ENCODE results near the gene ZNF559. TPM values are rescaled to one million over a fixed set of nuclear protein-coding genes. Genes with fewer than 3 reads are reported as not detected.

ZNF559 gene
- total RNA-seq, 2 experiments from 2014 or later = 4.7 to 6.5 TPM

DNA sequence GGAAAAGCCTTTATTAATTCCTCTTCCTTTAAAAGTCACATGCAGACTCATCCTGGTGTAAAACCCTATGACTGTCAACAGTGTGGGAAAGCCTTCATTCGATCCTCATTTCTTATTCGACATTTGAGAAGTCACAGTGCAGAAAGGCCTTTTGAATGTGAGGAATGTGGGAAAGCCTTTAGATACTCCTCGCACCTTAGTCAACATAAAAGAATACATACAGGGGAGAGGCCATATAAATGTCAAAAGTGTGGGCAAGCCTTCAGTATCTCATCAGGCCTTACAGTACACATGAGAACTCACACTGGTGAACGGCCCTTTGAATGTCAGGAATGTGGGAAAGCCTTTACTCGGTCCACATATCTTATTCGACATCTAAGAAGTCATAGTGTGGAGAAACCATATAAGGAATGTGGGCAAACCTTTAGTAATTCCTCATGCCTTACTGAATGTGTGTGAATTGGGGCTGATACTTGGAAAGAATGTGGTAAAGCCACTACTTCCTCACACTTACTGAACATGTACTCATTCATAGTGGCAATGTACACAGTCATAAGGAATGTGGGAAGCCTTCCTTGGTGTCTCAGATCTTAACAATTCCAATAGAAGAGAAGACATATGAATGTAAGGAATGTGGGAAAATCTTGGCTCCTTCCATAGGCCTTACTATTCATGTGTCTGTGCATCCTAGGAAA, 18.8 kb downstream of the ZNF559 start:
- ChIA-PET POLR2A (no interaction called here), CTCF (no interaction called here)
- no peak for DNase-seq
- Mint-ChIP-seq H3K36me3 (ENCODE audit: low read depth) (peaks cover 95% of the 10 kb centered on the region), H3K4me1 (ENCODE audit: low read depth) (no peaks in the 10 kb centered on the region), H3K27ac (no peak overlapping the region), H3K4me3 (no peak overlapping the region), H3K27me3 (no peaks in the 10 kb centered on the region), H3K9me3 (peaks cover 23% of the 10 kb centered on the region)
- Histone ChIP-seq H3K4me3 (ENCODE audit: low read length) (no peak overlapping the region), H3K36me3 (ENCODE audit: insufficient read depth, low read length) (peaks cover 56% of the 10 kb centered on the region), H3K4me1 (ENCODE audit: insufficient read depth, low read length) (no peaks in the 10 kb centered on the region), H3K27ac (ENCODE audit: low read depth in 1 of 2, low read length in 2 of 2) (no peak overlapping the region), H3K9me3 (ENCODE audit: control insufficient read depth in 1 of 2, insufficient read depth in 1 of 2, low read length in 2 of 2) (peaks cover 40 to 92% of the 10 kb centered on the region in 2 experiments), H3K27me3 (ENCODE audit: control insufficient read depth in 1 of 2, insufficient read depth in 2 of 2, low read length in 2 of 2) (no peaks in the 10 kb centered on the region)
- no peak for ATAC-seq (ENCODE audit: poor library complexity)
- intact Hi-C loops (cut with DNase I, micrococcal nuclease) = loop anchor here in 1 of 2 experiments (5.0 kb wide), 2 partner anchors 35 to 185 kb away; partner anchors contain the start of gene ZNF699
- TF ChIP-seq, protein P1, sequence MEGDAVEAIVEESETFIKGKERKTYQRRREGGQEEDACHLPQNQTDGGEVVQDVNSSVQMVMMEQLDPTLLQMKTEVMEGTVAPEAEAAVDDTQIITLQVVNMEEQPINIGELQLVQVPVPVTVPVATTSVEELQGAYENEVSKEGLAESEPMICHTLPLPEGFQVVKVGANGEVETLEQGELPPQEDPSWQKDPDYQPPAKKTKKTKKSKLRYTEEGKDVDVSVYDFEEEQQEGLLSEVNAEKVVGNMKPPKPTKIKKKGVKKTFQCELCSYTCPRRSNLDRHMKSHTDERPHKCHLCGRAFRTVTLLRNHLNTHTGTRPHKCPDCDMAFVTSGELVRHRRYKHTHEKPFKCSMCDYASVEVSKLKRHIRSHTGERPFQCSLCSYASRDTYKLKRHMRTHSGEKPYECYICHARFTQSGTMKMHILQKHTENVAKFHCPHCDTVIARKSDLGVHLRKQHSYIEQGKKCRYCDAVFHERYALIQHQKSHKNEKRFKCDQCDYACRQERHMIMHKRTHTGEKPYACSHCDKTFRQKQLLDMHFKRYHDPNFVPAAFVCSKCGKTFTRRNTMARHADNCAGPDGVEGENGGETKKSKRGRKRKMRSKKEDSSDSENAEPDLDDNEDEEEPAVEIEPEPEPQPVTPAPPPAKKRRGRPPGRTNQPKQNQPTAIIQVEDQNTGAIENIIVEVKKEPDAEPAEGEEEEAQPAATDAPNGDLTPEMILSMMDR (IDR thresholded peaks at IDR 0.05) = no peak

DNA sequence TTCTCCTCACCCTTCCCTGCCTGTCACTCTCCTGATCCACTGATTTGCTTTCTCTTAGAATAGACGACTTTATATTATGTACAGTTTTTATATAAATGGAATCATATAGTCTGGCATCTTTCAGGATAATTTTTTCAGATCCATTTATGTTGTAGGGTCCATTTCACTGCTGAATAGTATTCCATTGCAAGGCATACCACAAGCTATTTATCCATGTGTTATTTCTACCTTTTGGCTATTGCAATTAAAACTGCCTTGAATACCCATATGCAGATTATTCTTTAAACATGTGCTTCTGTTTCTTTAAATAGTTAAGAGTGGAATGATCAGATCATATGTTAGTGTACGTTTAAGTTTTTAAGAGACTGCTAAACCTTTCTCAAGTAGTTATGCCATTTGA, 21.0 kb downstream of the ZNF559 start:
- DNase-seq (no peak), ATAC-seq (ENCODE audit: poor library complexity) (no peak)
- Mint-ChIP-seq H3K4me3 (no peak overlapping the region), H3K27ac (no peak overlapping the region), H3K36me3 (ENCODE audit: low read depth) (peaks cover 96% of the 10 kb centered on the region), H3K4me1 (ENCODE audit: low read depth) (no peaks in the 10 kb centered on the region), H3K27me3 (no peaks in the 10 kb centered on the region), H3K9me3 (peaks cover 10% of the 10 kb centered on the region)
- Histone ChIP-seq H3K36me3 (ENCODE audit: insufficient read depth, low read length) (peaks cover 36% of the 10 kb centered on the region), H3K27ac (ENCODE audit: low read depth in 1 of 2, low read length in 2 of 2) (no peak overlapping the region), H3K4me1 (ENCODE audit: insufficient read depth, low read length) (no peaks in the 10 kb centered on the region), H3K4me3 (ENCODE audit: low read length) (no peak overlapping the region), H3K9me3 (ENCODE audit: control insufficient read depth in 1 of 2, insufficient read depth in 1 of 2, low read length in 2 of 2) (peaks cover 42 to 94% of the 10 kb centered on the region in 2 experiments), H3K27me3 (ENCODE audit: control insufficient read depth in 1 of 2, insufficient read depth in 2 of 2, low read length in 2 of 2) (no peaks in the 10 kb centered on the region)
- intact Hi-C loops (cut with DNase I, micrococcal nuclease) = loop anchor here in 1 of 2 experiments (5.0 kb wide), 1 partner anchor 37 kb away; no protein-coding TSS in a partner anchor
- ChIA-PET POLR2A (no interaction called here), CTCF (no interaction called here)
- TF ChIP-seq, protein P1 (IDR thresholded peaks at IDR 0.05) = no peak

DNA sequence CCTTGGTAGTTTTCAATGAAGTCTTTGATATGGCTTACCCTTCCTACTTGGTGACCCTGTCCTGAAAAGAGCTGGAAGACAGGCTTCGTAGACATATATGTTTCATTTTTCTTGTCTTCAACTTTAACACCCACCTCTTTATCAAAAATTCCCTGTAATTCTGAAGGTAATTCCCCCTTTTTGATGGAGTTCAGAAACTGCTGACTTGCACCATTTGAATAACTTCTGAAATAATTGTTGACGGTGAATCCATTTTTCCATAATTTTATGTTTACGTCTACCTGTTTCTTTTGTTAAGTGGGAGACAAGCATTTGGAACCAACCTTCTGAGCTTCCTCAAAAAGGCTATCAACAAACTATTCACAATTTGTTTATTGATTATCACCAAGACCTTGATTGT, 24.3 kb downstream of the ZNF559 start:
- H3K4me3 Mint-ChIP-seq = no peak overlapping the region
- H3K27me3 ChIP-seq (ENCODE audit: control insufficient read depth in 1 of 2, insufficient read depth in 2 of 2, low read length in 2 of 2) = no peaks in the 10 kb centered on the region
- TF ChIP-seq, protein P1 (IDR thresholded peaks at IDR 0.05) = no peak
- peaks cover 6% of the 10 kb centered on the region for H3K36me3 ChIP-seq (ENCODE audit: insufficient read depth, low read length)
- ChIA-PET CTCF (no interaction called here), POLR2A (no interaction called here)
- no peak for DNase-seq
- no peak overlapping the region for H3K27ac Mint-ChIP-seq
- peaks cover 8% of the 10 kb centered on the region for H3K9me3 Mint-ChIP-seq
- H3K9me3 ChIP-seq (ENCODE audit: control insufficient read depth in 1 of 2, insufficient read depth in 1 of 2, low read length in 2 of 2) = peaks cover 47 to 89% of the 10 kb centered on the region in 2 experiments
- H3K4me1 Mint-ChIP-seq (ENCODE audit: low read depth) = no peaks in the 10 kb centered on the region
- H3K4me1 ChIP-seq (ENCODE audit: insufficient read depth, low read length) = no peaks in the 10 kb centered on the region
- H3K27ac ChIP-seq (ENCODE audit: low read depth in 1 of 2, low read length in 2 of 2) = no peak overlapping the region
- peaks cover 94% of the 10 kb centered on the region for H3K36me3 Mint-ChIP-seq (ENCODE audit: low read depth)
- intact Hi-C loops (cut with DNase I, micrococcal nuclease) = loop anchor here in 1 of 2 experiments (5.0 kb wide), 1 partner anchor 34 kb away; no protein-coding TSS in a partner anchor
- no peak overlapping the region for H3K4me3 ChIP-seq (ENCODE audit: low read length)
- no peaks in the 10 kb centered on the region for H3K27me3 Mint-ChIP-seq
- no peak for ATAC-seq (ENCODE audit: poor library complexity)

All from CD4-positive, alpha-beta T cell (primary cell).